Fibroblast of skin of right biceps (primary cell): ENCODE measurements around the gene LMX1A.

Experiments used
- DNase-seq: peaks from one replicate; pipeline ENCODE4 v3.0.0-alpha.2; 2013

Gene LMX1A

DNA sequence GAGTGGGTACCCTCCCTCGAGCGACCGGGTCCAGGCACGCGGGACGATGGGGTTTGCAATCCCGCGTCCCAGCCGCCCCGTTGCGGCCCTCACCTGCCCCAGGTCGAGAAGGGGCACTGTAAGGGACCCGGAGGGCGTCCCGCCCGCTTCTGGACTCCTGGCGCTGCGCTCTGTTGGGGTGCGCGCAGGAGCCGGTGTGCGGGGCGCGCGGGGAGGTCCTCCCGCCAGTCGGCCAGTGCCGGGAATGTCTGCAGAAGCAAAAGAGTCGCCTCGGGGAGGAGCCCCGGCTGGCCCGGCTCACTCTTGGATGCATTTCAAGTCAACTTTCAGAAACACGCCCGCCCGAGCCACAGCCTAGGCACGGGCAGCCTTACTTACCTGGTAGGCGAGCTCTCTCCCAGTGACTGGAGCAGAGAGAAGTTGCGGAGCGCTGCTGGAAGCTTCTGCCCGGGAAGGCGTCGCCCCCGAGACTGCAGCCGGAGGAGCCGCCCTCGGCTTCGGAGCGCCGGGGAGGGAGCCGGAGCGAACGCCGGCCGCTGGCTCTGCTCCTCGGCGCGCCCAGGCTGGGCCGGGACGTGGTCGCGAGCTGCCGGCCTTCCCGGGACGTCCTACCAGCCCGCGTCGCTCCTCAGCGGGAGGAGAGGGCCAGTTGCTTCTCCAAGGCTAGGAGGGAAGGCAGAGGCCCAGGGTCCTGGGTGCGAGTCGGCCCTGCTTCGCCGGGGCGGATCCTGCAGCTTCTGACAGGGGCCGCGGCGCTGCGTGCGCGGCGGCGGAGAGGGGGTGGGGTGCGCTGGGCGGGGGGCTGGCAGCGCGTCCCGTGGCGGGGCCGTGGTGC lies at the start of gene LMX1A:
TSS of gene LMX1A (minus strand) at position 739 of the 835 bp plus-strand sequence. CDS start 1,156 bp downstream, outside the sequence.
- peak; percentile 10 for DNase-seq

DNA sequence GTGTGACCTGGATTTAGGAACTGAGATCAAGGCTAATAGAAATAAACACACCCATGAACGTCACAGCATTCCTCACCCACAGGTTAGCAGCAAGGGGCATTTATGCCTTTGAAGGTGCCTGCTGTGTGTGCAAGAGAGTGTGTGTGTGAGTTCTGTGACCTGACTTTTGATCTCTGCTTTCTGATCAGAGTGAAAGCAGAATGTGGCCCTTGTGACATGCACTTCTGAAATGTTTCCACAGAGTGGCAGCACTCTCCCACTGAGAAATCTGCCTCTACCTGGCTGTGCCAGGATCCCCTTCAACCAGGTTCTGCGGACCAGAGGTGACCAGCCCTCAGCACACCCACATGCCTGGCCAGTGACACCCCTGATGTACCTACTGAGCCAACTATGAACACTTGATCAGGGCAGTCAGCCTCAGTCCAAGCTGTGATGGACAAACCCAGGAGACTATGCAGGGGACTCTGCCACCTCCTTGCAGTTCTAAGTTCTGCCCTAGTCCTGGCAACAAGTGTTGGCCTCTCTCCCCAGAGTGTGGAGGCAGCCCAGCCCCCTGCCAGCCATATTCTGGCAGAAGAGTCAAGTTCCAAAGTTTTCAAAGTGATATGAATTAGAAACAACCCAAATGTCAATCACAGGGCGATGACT lies 47.4 kb upstream of the LMX1A start:
- peak; percentile 2 for DNase-seq

DNA sequence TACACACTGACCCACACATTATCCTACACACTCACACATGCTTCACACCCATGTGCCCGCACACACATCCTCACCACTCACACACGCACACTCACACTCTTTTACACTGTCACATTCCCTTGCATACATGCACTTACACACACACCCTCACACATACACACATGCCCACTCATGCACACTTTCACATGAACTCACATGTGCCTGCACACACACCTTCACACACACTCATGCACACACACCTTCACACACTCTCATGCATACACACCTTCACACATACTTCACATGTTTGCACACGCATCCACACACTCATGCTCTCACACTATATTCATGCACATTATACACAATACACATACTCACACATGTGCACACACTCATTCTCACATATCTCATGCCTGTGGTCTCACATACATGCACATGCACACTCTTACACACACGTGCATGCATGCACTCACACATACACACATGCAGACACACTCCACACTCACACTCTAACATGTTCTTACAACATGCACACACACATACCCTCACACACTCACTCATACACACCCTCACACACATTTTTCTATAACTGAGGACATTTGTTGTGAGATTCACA lies 46.1 kb upstream of the LMX1A start:
- DNase-seq, result no peak

- DNase-seq, result peak; percentile 86
These were observed 41.4 kb upstream of the LMX1A start for GRCh38 chr1:165397944-165398343.

GRCh38 chr1:165395901-165396300 lies 39.4 kb upstream of the LMX1A start:
- no peak for DNase-seq

DNA sequence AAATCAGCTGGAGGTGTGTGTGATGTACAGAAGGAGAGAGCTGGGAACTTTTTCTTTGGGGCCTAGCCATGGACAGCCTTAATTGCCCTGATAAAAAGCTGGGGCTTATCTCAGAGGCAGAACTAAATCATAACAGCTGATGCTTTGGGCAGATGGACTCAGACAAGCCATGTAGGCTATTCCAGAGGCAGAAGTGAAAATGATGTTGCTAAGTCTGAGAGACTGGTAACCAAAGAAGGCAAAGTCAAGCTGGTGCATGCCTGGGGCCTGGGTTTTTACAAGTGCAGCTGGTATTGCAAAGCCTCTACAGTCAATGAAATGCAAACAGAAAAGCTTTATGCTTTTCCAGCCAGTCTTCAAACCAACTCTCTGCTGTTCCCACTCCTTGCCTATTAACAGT lies 39.0 kb upstream of the LMX1A start:
- no peak for DNase-seq

- DNase-seq, result peak; percentile 97
These were observed 36.4 kb upstream of the LMX1A start for GRCh38 chr1:165392634-165393571.

DNA sequence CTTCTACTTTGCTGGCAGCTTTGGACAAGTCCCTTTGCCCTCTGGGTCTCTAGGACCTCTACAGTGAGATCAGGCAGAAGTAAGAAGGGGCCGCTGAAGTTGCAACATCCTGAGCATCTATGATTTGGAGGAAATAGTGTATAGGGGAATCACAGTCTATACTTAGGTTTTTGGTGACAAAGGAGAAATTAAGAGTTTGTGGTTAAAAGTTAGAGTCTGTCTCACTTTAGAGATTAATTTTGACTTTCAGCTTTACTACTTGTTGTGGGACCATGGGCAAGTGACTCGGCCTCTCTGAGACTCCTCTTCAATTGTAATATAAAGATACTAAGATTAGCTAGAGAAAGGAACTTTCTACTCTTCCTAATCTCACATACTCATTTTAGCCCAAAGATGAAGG lies 33.1 kb upstream of the LMX1A start:
- DNase-seq, result no peak

DNA sequence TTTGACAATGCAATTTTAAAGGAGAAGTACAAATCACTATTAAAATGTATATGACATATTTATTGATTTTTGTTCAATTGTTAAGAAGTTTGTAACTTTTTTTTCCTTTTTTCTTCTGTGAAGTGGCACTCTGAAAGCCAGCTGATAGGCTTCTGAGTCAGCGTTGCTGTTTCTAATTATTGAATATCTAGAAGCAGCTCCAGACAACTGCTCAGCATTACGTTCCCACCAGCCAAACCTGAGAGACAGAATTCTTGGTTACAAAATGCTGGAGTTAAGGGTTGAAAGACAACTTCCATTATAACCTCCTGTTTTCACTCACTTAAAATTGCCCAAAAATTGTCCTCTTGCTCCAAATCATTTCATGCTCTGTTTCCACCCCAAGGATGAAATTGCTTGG lies 31.4 kb upstream of the LMX1A start:
- peak; percentile 54 for DNase-seq

GRCh38 chr1:165387505-165387904 lies 31.0 kb upstream of the LMX1A start:
- peak; percentile 49 for DNase-seq

DNA sequence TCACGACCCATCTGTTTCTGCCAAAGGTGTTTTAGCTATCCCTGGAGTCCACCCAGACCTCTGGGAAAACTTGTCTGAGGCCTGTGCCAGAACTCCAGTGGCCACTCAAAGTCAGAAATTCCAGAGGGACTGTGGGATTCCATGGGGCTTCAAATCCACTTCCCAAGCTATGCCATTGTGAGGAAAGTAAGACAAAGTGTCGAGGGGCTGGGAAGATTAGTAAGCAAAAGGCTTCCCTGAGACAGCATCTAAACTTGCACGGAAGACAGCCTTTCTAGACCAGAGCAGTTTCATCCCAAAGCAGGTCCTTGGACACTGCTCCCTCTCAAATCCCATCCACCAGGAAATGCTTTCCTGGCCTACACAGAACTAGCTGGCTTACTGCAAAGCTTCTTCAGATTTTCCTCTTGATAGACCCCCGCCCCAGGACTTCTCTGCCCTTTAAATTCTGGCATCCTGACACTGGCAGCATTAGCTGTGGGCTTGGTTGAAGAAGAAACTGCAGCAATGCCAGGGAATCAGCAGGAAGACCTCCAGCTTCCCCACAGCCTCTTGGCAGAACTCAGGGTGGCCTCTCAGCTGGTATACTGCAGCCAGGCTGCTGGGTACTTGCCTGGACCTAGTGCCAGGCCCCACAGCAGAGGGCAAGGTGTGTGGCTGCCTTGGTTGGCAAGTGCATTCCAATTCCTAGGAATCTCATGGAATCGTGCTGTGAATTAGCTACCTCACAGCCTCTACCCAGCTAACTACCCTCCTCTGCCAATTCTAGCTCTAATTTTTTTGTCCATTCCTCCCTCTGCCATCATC lies 27.3 kb upstream of the LMX1A start:
- DNase-seq, result peak; percentile 22

- peak; percentile 80 for DNase-seq
These were observed 26.6 kb upstream of the LMX1A start for GRCh38 chr1:165383067-165383466.

- DNase-seq, result peak; percentile 63
These were observed 25.4 kb upstream of the LMX1A start for GRCh38 chr1:165381745-165382505.

DNA sequence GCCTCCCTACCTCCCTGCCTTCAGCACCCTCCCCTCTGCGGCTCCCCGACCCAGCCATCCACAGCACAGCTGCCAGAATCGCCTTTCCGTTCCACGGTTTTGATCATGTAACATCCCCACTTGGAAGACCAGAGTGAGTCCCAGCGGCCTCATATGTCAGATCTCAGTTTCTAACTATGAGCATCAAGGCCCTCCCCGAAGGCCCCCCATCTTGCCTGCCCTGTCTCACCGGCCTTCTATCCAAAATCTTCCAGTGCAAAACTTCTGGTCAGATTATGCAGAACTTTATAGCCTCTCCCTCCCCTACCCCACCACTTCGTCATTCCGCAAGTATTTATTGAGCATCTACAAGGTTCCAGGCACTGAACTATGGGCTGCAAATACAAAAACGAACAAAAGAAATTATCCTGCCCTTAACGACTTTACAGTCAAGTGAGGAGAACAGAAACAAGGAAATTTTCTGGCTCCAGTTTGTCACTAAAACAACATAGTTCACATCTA lies 20.3 kb upstream of the LMX1A start:
- peak; percentile 60 for DNase-seq

DNA sequence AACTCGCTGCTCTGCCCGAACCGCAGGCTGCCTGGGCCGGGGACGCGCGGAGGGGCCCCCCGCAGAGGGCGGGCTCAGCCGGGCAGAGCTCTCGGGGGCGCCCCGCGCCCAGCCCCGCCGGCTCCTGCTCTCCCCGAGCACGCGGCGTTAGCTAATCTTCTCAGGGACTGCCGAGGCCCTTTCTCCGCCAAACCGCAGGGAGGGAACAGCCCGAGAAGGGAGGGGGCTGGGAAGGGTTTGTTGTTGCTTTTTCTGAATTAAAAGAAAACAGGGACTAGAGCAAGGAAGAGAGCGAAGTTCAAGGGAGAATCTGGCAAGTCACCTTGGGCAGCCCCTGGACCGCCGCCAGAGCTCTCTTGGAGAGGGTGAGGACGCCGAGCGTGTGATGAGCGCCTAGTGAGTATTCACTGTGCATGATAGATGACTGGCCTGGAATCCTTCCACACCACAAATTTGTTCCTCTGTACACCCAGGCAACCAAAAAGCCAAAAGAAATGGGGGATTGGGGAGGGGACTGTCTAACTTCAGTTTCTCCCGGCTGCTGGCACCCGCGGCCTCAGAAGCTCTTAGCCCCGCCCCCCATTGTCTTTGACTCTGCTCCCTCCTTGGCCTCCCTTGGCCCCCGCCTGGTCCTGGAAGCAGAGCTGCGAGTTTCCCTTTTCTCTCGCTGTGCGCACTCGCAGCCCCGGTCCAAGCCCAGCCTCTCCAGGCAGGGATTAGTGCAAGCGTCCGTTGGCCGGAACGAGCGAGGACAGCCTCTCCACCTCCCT lies 19.7 kb upstream of the LMX1A start:
- DNase-seq, result peak; percentile 98

- no peak for DNase-seq
These were observed 19.1 kb upstream of the LMX1A start for GRCh38 chr1:165375623-165376022.

- peak; percentile 37 for DNase-seq
These were observed 15.2 kb upstream of the LMX1A start for GRCh38 chr1:165371588-165372225.

- DNase-seq, result peak; percentile 38
These were observed 12.8 kb upstream of the LMX1A start for GRCh38 chr1:165369255-165369848.

GRCh38 chr1:165367375-165367993 lies 11.0 kb upstream of the LMX1A start:
- DNase-seq, result peak; percentile 63
